SU-DHL-6 (cell line): ENCODE measurements around the gene ARHGAP20.
"Not testable (repeated sequence)": the region's sequence is repeated elsewhere in the genome, so short reads cannot be mapped to it uniquely, and the experiment has no call there.

ENCODE experiments used
- H2AFZ ChIP-seq: fragments of 200-600 bp; sonication (generic); 2 replicates; pipeline ENCODE4 v1.6.1; 2014; ENCODE audit warnings: low read depth, mild to moderate bottlenecking, moderate library complexity, mixed read lengths, antibody characterized with exemption, low read length; ENCODE audit not compliant: severe bottlenecking
- H3F3A ChIP-seq: fragments of 200-600 bp; shearing (Covaris generic); 2 replicates; pipeline ENCODE4 v1.6.0; 2016; ENCODE audit warnings: antibody characterized with exemption, mild to moderate bottlenecking; ENCODE audit not compliant: insufficient read depth
- H3K27ac ChIP-seq: fragments of 200-600 bp; sonication (generic); 2 replicates; pipeline ENCODE4 v1.5.1; 2016; ENCODE audit warnings: low read depth, mild to moderate bottlenecking, low read length, moderate library complexity, mixed read lengths
- H3K27me3 ChIP-seq: fragments of 200-600 bp; sonication (generic), shearing (Covaris generic); 2 replicates; pipeline ENCODE4 v1.6.0; 2014; ENCODE audit warnings: mild to moderate bottlenecking, low read length
- H3K36me3 ChIP-seq: fragments of 200-600 bp; sonication (generic); 2 replicates; pipeline ENCODE4 v1.6.1; 2014; ENCODE audit warnings: mild to moderate bottlenecking, low read length, mixed read lengths
- H3K4me2 ChIP-seq: fragments of 300-600, 200-600 bp; shearing (Covaris generic), sonication (generic); 2 replicates; pipeline ENCODE4 v1.6.0; 2014; ENCODE audit warnings: low read length, low read depth, mild to moderate bottlenecking; ENCODE audit not compliant: poor library complexity, severe bottlenecking
- H3K4me3 ChIP-seq: fragments of 200-600 bp; sonication (generic); 2 replicates; pipeline ENCODE4 v1.5.1; 2014; ENCODE audit warnings: antibody characterized with exemption, low read length, mild to moderate bottlenecking, mixed read lengths; ENCODE audit not compliant: insufficient read depth, poor library complexity, severe bottlenecking
- H3K79me2 ChIP-seq: fragments of 200-600 bp; sonication (generic); 2 replicates; pipeline ENCODE4 v1.6.1; 2014; ENCODE audit warnings: mild to moderate bottlenecking, low read length, moderate library complexity; ENCODE audit not compliant: insufficient read depth
- H3K9ac ChIP-seq: fragments of 200-600 bp; sonication (generic); 2 replicates; pipeline ENCODE4 v1.7.0; 2014; ENCODE audit warnings: mild to moderate bottlenecking, low read length
- H3K9me2 ChIP-seq: fragments of 200-600 bp; sonication (generic); replicated peaks from 2 replicates; pipeline ENCODE4 v1.6.1; 2014; ENCODE audit warnings: low read length; ENCODE audit not compliant: insufficient read depth
- H3K9me3 ChIP-seq: fragments of 200-600 bp; sonication (generic); 2 replicates; pipeline ENCODE4 v1.6.1; 2014; ENCODE audit warnings: low read length, mixed read lengths; ENCODE audit not compliant: insufficient read depth
- H4K20me1 ChIP-seq: fragments of 200-600 bp; sonication (generic); 2 replicates; pipeline ENCODE4 v1.6.1; 2014; ENCODE audit warnings: low read depth, mild to moderate bottlenecking, antibody characterized with exemption, low read length, moderate library complexity, mixed read lengths
- EZH2phosphoT487 ChIP-seq: fragments of 200-600 bp; sonication (generic), shearing (Covaris generic); conservative IDR thresholded peaks from 2 replicates; pipeline ENCODE4 v1.6.1; 2018; ENCODE audit warnings: mild to moderate bottlenecking, antibody characterized with exemption, low read length, moderate library complexity, mixed read lengths
- TF ChIP-seq, protein P1 (sequence below): fragments of 200-600 bp; sonication (generic); IDR thresholded peaks from one replicate; pipeline ENCODE4 v1.5.1; 2017; ENCODE audit warnings: antibody characterized with exemption, mild to moderate bottlenecking, low read length, moderate library complexity; ENCODE audit not compliant: insufficient read depth, poor library complexity, severe bottlenecking

Gene ARHGAP20

DNA sequence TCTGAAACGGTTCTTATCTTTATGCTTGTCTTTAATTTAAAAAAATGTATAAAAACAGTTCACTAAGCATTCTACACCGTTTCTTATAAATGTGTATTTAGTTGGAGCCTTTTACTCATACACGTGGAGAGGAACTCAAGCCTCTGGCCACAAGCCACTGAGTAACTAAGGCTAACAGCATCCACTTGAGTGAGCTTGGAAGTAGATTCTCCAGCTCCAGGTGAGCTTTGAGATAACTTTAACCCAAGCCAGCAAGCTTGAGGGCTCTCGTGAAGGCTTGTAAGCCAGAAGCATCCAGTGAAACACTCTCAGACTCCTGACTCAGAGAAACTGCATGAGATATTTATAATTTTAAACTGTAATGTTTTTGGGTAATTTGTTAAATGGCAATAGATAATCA, 82.6 kb downstream of the ARHGAP20 start:
- H3K4me2 ChIP-seq: no peak overlapping the region
- no peaks in the 10 kb centered on the region for H4K20me1 ChIP-seq
- H3K36me3 ChIP-seq: no peaks in the 10 kb centered on the region
- no peak overlapping the region for H3K4me3 ChIP-seq
- no peaks in the 10 kb centered on the region for H3F3A ChIP-seq
- no peak overlapping the region for H3K9ac ChIP-seq
- no peaks in the 10 kb centered on the region for H3K27me3 ChIP-seq
- TF ChIP-seq, protein P1, sequence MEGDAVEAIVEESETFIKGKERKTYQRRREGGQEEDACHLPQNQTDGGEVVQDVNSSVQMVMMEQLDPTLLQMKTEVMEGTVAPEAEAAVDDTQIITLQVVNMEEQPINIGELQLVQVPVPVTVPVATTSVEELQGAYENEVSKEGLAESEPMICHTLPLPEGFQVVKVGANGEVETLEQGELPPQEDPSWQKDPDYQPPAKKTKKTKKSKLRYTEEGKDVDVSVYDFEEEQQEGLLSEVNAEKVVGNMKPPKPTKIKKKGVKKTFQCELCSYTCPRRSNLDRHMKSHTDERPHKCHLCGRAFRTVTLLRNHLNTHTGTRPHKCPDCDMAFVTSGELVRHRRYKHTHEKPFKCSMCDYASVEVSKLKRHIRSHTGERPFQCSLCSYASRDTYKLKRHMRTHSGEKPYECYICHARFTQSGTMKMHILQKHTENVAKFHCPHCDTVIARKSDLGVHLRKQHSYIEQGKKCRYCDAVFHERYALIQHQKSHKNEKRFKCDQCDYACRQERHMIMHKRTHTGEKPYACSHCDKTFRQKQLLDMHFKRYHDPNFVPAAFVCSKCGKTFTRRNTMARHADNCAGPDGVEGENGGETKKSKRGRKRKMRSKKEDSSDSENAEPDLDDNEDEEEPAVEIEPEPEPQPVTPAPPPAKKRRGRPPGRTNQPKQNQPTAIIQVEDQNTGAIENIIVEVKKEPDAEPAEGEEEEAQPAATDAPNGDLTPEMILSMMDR: no peak
- TF ChIP-seq EZH2phosphoT487: no peak
- H3K9me3 ChIP-seq: no peaks in the 10 kb centered on the region
- no peaks in the 10 kb centered on the region for H3K9me2 ChIP-seq
- H3K27ac ChIP-seq: no peak overlapping the region
- H3K79me2 ChIP-seq: no peaks in the 10 kb centered on the region
- H2AFZ ChIP-seq: no peak overlapping the region

DNA sequence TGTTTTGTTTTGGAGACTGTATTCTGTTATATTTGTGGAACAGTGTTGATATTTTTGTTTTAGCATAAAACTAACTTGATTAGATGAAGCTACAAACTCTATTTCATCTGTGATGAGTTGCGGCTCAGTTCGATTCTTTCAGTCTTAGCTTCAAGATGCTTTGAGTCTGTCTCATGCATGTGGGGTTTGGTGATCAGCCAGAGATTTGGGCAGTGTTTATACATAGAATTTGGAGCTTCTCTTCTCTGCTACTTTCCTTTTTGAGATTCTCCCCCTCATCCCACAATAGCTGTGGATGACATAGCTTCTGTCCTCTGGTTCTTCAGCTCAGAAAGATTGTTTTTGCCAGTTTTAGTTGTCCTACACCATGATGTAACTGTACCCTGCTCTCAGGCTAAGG, 90.4 kb downstream of the ARHGAP20 start:
- H3K4me3 ChIP-seq: no peak overlapping the region
- H3K36me3 ChIP-seq: no peaks in the 10 kb centered on the region
- H3K4me2 ChIP-seq: no peak overlapping the region
- no peak overlapping the region for H2AFZ ChIP-seq
- no peaks in the 10 kb centered on the region for H3F3A ChIP-seq
- no peak overlapping the region for H3K27ac ChIP-seq
- no peaks in the 10 kb centered on the region for H3K9me2 ChIP-seq
- TF ChIP-seq, protein P1: no peak
- no peak for TF ChIP-seq EZH2phosphoT487
- H3K9ac ChIP-seq: no peak overlapping the region
- no peaks in the 10 kb centered on the region for H3K27me3 ChIP-seq
- no peaks in the 10 kb centered on the region for H3K9me3 ChIP-seq
- H4K20me1 ChIP-seq: no peaks in the 10 kb centered on the region
- H3K79me2 ChIP-seq: no peaks in the 10 kb centered on the region

DNA sequence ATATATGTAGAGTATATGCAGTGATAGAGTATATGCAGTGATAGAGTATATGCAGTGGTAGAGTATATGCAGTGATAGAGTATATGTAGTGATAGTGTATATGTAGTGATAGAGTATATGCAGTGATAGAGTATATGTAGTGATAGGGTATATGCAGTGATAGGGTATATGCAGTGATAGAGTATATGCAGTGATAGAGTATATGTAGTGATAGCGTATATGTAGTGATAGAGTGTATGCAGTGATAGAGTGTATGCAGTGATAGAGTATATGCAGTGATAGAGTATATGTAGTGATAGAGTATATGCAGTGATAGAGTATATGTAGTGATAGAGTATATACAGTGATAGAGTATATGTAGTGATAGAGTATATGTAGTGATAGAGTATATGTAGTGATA, 92.9 kb downstream of the ARHGAP20 start:
- not testable (repeated sequence) for H3K4me2 ChIP-seq, H3K36me3 ChIP-seq, H3K27me3 ChIP-seq, H3K79me2 ChIP-seq, H4K20me1 ChIP-seq, H3K4me3 ChIP-seq, H2AFZ ChIP-seq, H3K9me2 ChIP-seq, H3K9me3 ChIP-seq, H3F3A ChIP-seq, H3K9ac ChIP-seq, H3K27ac ChIP-seq

DNA sequence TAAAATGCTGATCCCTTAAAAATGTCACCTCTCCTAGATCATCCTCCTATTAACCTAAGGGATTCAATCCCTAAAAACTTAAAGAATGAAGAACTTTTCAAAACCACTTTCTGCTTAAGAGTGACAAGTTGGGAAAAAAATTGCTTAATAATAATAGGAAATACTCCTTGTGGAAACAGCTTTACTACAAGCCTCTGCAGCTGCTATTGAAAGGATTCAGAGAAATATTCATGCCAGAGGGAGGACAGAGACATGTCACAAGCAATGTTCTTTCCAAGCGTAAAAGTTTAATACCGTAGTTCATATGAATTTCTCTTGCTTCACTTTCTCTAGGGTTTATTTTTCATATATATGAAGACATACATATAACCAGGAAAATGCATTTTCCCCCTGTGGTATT, 98.2 kb downstream of the ARHGAP20 start:
- no peak overlapping the region for H3K27ac ChIP-seq
- no peaks in the 10 kb centered on the region for H3F3A ChIP-seq
- H3K36me3 ChIP-seq: no peaks in the 10 kb centered on the region
- no peak overlapping the region for H3K4me2 ChIP-seq
- no peaks in the 10 kb centered on the region for H3K27me3 ChIP-seq
- TF ChIP-seq, protein P1: no peak
- TF ChIP-seq EZH2phosphoT487: no peak
- no peaks in the 10 kb centered on the region for H4K20me1 ChIP-seq
- H3K9me3 ChIP-seq: no peaks in the 10 kb centered on the region
- H3K9ac ChIP-seq: no peak overlapping the region
- H3K4me3 ChIP-seq: no peak overlapping the region
- H3K9me2 ChIP-seq: no peaks in the 10 kb centered on the region
- no peak overlapping the region for H2AFZ ChIP-seq
- no peaks in the 10 kb centered on the region for H3K79me2 ChIP-seq
